Left cardiac atrium (tissue), 4 donors: ENCODE data around the gene EPB41L2. TPM values are rescaled to one million over a fixed set of nuclear protein-coding genes. Genes with fewer than 3 reads are reported as not detected.
A peak's percentile ranks its signal among the peaks of the same experiment; 100 is the strongest.
"Not testable (repeated sequence)": the region's sequence is repeated elsewhere in the genome, so short reads cannot be mapped to it uniquely, and the experiment has no call there.

Experiments
- ATAC-seq, 2 donors: fragments of 200-7000 bp; cut with Tn5 transposase; one replicate each; pipeline ENCODE4 v1.9.1; 2020; ENCODE audit warnings: mild to moderate bottlenecking in 2 of 2, moderate library complexity in 2 of 2
- DNase-seq: peaks from one replicate; pipeline ENCODE4 v3.0.0-alpha.2; 2020
- intact Hi-C, 2 donors: fragments of 100-400 bp; cut with DNase I; formaldehyde crosslinking; loops; one replicate each; pipeline versions ENCODE4 v1.14.1 to v1.15.1; 2022 to 2023
- total RNA-seq, 2 donors: library from RNA; stranded (reverse); fragmentation: NEBNext Ultra II Directional; extraction: Animal tissue kit (Norgen Biotek cat#: 25700); gene quantifications; one replicate each; pipeline ENCODE4 v1.2.1, GENCODE V29; 2021
- donor health status: DM: no; HTN: yes; CAD: no.
- donor health status: DM: no; HTN: yes; CAD: no; lungs with severe emphysema.
- donor health status: DM: yes; HTN: yes; CAD: no.
- donor health status: Dilated cardiomyopathy.

The EPB41L2 gene
- total RNA-seq, 2 donors from 2014 or later = 83.3 to 130 TPM

GRCh38 chr6:130810307-130811030 lies 252.6 kb downstream of the EPB41L2 start:
- ATAC-seq = peak in 1 of 2 donors; percentile 30
- intact Hi-C loops = no loop called here

GRCh38 chr6:130801368-130801767 lies 261.7 kb downstream of the EPB41L2 start:
- intact Hi-C loops, DNase-seq, ATAC-seq: not testable (repeated sequence)

More at GRCh38 chr6:130810307-130811030, 252.6 kb downstream of the EPB41L2 start:
- DNase-seq = no peak

- intact Hi-C loops = no loop called here
- no peak for ATAC-seq
- DNase-seq = no peak
Measured at GRCh38 chr6:130797061-130797460, 266.0 kb downstream of the EPB41L2 start.

DNA sequence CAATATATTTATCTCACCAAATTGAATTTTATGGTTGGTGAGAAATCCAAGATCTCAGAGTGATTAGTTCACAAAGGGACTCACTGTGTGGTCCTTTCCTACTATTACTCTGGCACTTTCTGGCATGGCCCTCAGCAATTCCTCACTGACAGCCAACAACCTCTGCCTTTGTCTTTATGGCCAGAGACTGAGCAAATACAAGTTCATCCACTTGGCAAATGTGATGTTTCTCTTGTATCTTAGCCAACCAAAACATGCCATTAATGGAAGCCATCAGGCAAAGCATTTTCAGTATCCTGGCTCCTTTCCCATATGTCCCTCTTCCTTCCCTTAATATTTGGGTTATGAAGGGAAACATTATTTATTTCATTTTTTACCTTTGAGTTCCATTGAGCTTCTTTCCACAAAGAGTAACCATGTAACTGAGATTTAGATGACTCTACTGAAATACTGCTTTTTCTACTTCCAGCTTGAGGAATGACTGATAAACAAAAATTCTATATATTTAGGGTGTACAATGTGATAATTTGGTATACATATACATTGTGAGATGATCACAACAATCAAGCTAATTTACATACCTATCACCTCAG lies 266.6 kb downstream of the EPB41L2 start:
- intact Hi-C loops = no loop called here
- ATAC-seq (peak; percentile 41 to 51), DNase-seq (no peak)

DNA sequence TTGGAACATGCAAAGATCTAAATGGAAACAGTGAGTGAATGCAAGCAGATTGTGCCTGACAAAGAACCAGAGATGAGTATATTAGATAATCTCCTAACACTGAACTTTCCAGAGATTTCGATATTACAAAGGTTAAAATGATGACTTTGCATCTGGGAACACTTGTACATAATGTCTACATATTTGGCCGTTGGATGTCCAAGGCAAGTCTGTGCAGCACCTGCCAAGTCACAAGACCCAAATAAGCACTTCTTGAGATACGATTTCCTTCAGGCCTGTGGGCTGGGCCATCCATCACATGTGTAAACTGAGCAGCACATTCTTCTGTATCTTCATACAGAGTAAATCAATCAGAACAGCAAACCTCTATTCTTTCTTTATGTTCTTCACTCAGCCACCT lies 268.3 kb downstream of the EPB41L2 start:
- DNase-seq = no peak
- no peak for ATAC-seq
- intact Hi-C loops = no loop called here

DNA sequence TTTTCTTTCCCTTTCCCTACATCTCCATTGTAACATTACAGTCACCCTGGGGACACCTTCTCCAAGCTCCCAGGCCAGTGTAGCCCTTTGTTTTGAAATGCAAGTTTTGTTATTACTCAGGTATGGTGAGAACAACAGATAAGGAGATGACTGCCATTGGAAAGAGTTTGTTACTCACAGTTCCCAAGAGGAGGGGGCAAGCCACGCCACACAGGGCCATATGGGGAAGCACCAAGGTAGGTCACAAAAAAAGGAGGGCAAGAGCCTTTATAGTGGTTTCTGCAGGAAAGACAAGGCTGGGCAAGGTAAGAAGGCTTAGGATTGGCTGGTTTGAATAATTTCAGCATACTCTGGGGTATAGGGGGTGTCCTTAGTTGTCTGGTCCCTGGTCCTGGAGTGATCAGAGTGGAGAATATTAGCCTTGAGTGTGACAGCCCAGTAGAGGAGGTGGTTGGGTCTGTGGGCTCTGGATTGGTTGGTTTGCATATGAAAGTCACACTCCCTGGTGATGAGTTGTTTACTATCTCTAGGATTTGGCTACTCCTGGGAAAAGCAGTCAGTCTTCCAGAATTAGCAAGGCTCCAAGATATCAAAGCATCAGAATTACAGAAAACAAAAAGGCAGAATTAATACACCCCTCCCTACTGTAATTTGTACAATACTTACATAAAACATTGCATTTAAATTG lies 268.9 kb downstream of the EPB41L2 start:
- DNase-seq = no peak
- ATAC-seq = no peak
- intact Hi-C loops = no loop called here

Other genes with a start within 250 kb of the EPB41L2 start
- gene SMLR1, start 235.8 kb downstream of the EPB41L2 start, total RNA-seq = not detected
- 10 to 100 TPM; 10.1 to 13.2 TPM for gene AKAP7, start 72.2 kb upstream of the EPB41L2 start, total RNA-seq